HCT116 (cell line): ENCODE results near the gene SORCS2. TPM values are rescaled to one million over a fixed set of nuclear protein-coding genes. Genes with fewer than 3 reads are reported as not detected.

Experiments
- ATAC-seq: fragments of 200-7000 bp; cut with Tn5 transposase; 2 replicates; pipeline ENCODE4 v1.9.1; 2020; ENCODE audit warnings: mild to moderate bottlenecking, moderate library complexity
- BruUV-seq: library from RNA; stranded (reverse); fragments of 400-500 nt; replicated peaks from 2 replicates; lab custom pipeline; 2021; lab: Mats Ljungman, UMichigan
- CTCF ChIA-PET: fragments of 300-600 bp; sonication (Branson Sonifier 250); formaldehyde crosslinking; loops from one replicate; lab custom pipeline; 2021; ENCODE audit warnings: antibody characterized with exemption; lab: Charles Lee
- POLR2A ChIA-PET: fragments of 300-600, 350-600 bp; sonication (Branson Sonifier 250); formaldehyde crosslinking; loops from one replicate; lab custom pipeline; 2021; ENCODE audit warnings: antibody characterized with exemption; lab: Charles Lee
- RAD21 ChIA-PET, 2 experiments: fragments of 300-600 bp; sonication (Branson Sonifier 250); formaldehyde crosslinking; loops; one replicate each; lab custom pipeline; 2023; ENCODE audit warnings: low total read pairs in 2 of 2; ENCODE audit not compliant: uncharacterized antibody in 2 of 2, unreplicated experiment in 2 of 2, low non-redundant PET in 1 of 2; lab: Charles Lee
- DNase-seq: peaks from one replicate; pipeline ENCODE4 v3.0.0-alpha.2; 2010; ENCODE audit warnings: low read depth, low spot score
- H2AFZ ChIP-seq: fragments of 200-600 bp; shearing (Covaris generic), sonication (generic); 2 replicates; pipeline ENCODE4 v1.6.1; 2017; ENCODE audit warnings: low read depth, mixed run types, mixed read lengths, antibody characterized with exemption, low read length; ENCODE audit not compliant: poor library complexity, severe bottlenecking
- H3K27ac ChIP-seq: 2 replicates; pipeline ENCODE4 v1.5.1; 2012; ENCODE audit warnings: low read depth, low read length
- H3K27me3 ChIP-seq: fragments of 200-600 bp; sonication (generic); 2 replicates; pipeline ENCODE4 v1.6.1; 2016; ENCODE audit warnings: mixed run types, low read length, mixed read lengths; ENCODE audit not compliant: insufficient read depth
- H3K36me3 ChIP-seq, 2 experiments: fragments of 200-500 bp in 1 of 2; fragments of 200-600 bp in 1 of 2; sonication (Bioruptor generic) in 1 of 2; sonication (generic) in 1 of 2; 2 replicates each; pipeline versions ENCODE4 v1.5.1 to v1.6.1; 2014 to 2016; ENCODE audit warnings: low read length in 2 of 2, inconsistent platforms in 1 of 2, mixed read lengths in 1 of 2, mixed run types in 1 of 2; ENCODE audit not compliant: insufficient read depth in 2 of 2, control insufficient read depth in 1 of 2
- H3K4me1 ChIP-seq, 2 experiments: fragments of 200-600 bp in 1 of 2; sonication (generic) in 1 of 2; 2 replicates each; pipeline versions ENCODE4 v1.5.1 to v1.6.1; 2012 to 2017; ENCODE audit warnings: low read length in 2 of 2, inconsistent platforms in 1 of 2, mild to moderate bottlenecking in 1 of 2, mixed read lengths in 1 of 2, mixed run types in 1 of 2, moderate library complexity in 1 of 2; ENCODE audit not compliant: insufficient read depth in 2 of 2, control insufficient read depth in 1 of 2
- H3K4me2 ChIP-seq: fragments of 200-600 bp; sonication (generic); 2 replicates; pipeline ENCODE4 v1.6.1; 2017; ENCODE audit warnings: mixed run types, low read length, mixed read lengths
- H3K4me3 ChIP-seq, 2 experiments: fragments of 200-600 bp in 1 of 2; sonication (generic) in 1 of 2; replicated peaks in 1 of 2; 2 replicates each; pipeline ENCODE4 v1.5.1; 2011 to 2016; ENCODE audit warnings: low read length in 2 of 2, control low read depth in 1 of 2, low read depth in 1 of 2, mild to moderate bottlenecking in 1 of 2, mixed read lengths in 1 of 2, mixed run types in 1 of 2
- H3K79me2 ChIP-seq: fragments of 200-600 bp; sonication (generic); 2 replicates; pipeline ENCODE4 v1.6.1; 2017; ENCODE audit warnings: mild to moderate bottlenecking, mixed run types, low read length, moderate library complexity, mixed read lengths; ENCODE audit not compliant: insufficient read depth
- H3K9ac ChIP-seq: fragments of 200-600 bp; sonication (generic); 2 replicates; pipeline ENCODE4 v1.6.1; 2016; ENCODE audit warnings: low read length, mixed read lengths
- H3K9me2 ChIP-seq: fragments of 200-600 bp; sonication (generic), shearing (Covaris generic); 2 replicates; pipeline ENCODE4 v1.6.1; 2017; ENCODE audit warnings: mixed run types, mild to moderate bottlenecking, moderate library complexity; ENCODE audit not compliant: insufficient read depth
- H3K9me3 ChIP-seq, 2 experiments: fragments of 200-500 bp in 1 of 2; fragments of 200-600 bp in 1 of 2; sonication (Bioruptor generic) in 1 of 2; sonication (generic) in 1 of 2; 2 replicates each; pipeline ENCODE4 v1.6.1; 2014 to 2017; ENCODE audit warnings: low read length in 2 of 2, mixed read lengths in 2 of 2, inconsistent platforms in 1 of 2, low read depth in 1 of 2, mild to moderate bottlenecking in 1 of 2, mixed run types in 1 of 2, moderate library complexity in 1 of 2; ENCODE audit not compliant: control insufficient read depth in 1 of 2, insufficient read depth in 1 of 2
- H4K20me1 ChIP-seq: fragments of 200-600 bp; sonication (generic), shearing (Covaris generic); 2 replicates; pipeline ENCODE4 v1.6.1; 2017; ENCODE audit warnings: mixed run types, mild to moderate bottlenecking, moderate library complexity; ENCODE audit not compliant: insufficient read depth
- EGR1 ChIP-seq: IDR thresholded peaks from 2 replicates; pipeline ENCODE4 v1.6.1; 2012; ENCODE audit warnings: low read depth
- FOSL1 ChIP-seq: IDR thresholded peaks from 2 replicates; pipeline ENCODE4 v1.6.1; 2012; ENCODE audit warnings: low read depth
- MAX ChIP-seq: IDR thresholded peaks from 2 replicates; pipeline ENCODE4 v1.6.1; 2012
- POLR2AphosphoS5 ChIP-seq: IDR thresholded peaks from 2 replicates; pipeline ENCODE4 v1.6.1; 2011; ENCODE audit warnings: mild to moderate bottlenecking, low read depth, low read length, moderate library complexity
- RAD21 ChIP-seq: IDR thresholded peaks from 2 replicates; pipeline ENCODE4 v1.6.1; 2012; ENCODE audit warnings: low read depth, mild to moderate bottlenecking
- SP1 ChIP-seq: IDR thresholded peaks from 2 replicates; pipeline ENCODE4 v1.6.1; 2012; ENCODE audit warnings: low read depth
- TCF7L2 ChIP-seq: IDR thresholded peaks from 2 replicates; pipeline ENCODE4 v1.7.0; 2011; ENCODE audit warnings: borderline replicate concordance, inconsistent platforms; ENCODE audit not compliant: insufficient read depth, insufficient read length; ENCODE audit errors: extremely low read depth
- intact Hi-C: fragments of 100-400 bp; cut with micrococcal nuclease; formaldehyde crosslinking; loops from 2 replicates; pipeline ENCODE4 v1.10.0; 2022
- total RNA-seq: library from RNA; stranded (reverse); gene quantifications from one replicate; pipeline ENCODE4 v1.2.1, GENCODE V29; 2021; ENCODE audit not compliant: unreplicated experiment
- TF ChIP-seq, protein P1 (sequence below), 3 experiments: fragments of 200-600 bp in 1 of 3; sonication (generic) in 1 of 3; IDR thresholded peaks in 2 of 3; conservative IDR thresholded peaks in 1 of 3; 2 replicates each; pipeline ENCODE4 v1.5.1; 2012 to 2017; ENCODE audit warnings: low read depth in 2 of 3, low read length in 2 of 3, antibody characterized with exemption in 1 of 3, borderline replicate concordance in 1 of 3, control low read depth in 1 of 3, mild to moderate bottlenecking in 1 of 3, mixed read lengths in 1 of 3, mixed run types in 1 of 3, moderate library complexity in 1 of 3; ENCODE audit not compliant: insufficient read depth in 1 of 3

Gene SORCS2
- total RNA-seq, 1 experiment from 2014 or later: 0.37 TPM

DNA sequence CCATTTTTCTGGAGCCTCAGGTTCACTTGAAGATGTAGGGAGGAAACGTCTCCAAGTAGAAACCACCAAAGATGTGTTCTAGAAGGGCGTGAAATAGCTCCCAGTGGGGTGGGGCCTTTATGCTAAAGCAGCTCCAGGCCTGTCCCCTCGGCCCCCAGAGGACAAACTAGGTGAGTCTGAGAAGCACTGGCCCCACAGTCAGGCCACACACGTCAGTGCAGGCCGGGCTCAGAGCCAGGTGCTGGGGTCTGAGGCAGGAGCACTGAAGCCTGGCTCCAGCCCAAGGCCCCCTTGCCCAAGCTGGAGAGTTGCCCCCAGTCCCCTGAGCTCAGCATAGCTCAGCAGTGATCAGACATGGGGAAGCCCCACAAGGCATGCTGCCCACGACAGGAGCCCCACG lies 337.7 kb downstream of the SORCS2 start (continued):
- TF ChIP-seq, protein P1, sequence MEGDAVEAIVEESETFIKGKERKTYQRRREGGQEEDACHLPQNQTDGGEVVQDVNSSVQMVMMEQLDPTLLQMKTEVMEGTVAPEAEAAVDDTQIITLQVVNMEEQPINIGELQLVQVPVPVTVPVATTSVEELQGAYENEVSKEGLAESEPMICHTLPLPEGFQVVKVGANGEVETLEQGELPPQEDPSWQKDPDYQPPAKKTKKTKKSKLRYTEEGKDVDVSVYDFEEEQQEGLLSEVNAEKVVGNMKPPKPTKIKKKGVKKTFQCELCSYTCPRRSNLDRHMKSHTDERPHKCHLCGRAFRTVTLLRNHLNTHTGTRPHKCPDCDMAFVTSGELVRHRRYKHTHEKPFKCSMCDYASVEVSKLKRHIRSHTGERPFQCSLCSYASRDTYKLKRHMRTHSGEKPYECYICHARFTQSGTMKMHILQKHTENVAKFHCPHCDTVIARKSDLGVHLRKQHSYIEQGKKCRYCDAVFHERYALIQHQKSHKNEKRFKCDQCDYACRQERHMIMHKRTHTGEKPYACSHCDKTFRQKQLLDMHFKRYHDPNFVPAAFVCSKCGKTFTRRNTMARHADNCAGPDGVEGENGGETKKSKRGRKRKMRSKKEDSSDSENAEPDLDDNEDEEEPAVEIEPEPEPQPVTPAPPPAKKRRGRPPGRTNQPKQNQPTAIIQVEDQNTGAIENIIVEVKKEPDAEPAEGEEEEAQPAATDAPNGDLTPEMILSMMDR (IDR thresholded peaks at IDR 0.05 in 2 of 3, conservative IDR thresholded peaks at IDR 0.05 in 1 of 3; ENCODE audit: borderline replicate concordance in 1 of 3, insufficient read depth in 1 of 3, low read depth in 2 of 3, low read length in 2 of 3): no peak
- TF ChIP-seq FOSL1 (no peak), MAX (no peak), TCF7L2 (no peak), EGR1 (no peak)

DNA sequence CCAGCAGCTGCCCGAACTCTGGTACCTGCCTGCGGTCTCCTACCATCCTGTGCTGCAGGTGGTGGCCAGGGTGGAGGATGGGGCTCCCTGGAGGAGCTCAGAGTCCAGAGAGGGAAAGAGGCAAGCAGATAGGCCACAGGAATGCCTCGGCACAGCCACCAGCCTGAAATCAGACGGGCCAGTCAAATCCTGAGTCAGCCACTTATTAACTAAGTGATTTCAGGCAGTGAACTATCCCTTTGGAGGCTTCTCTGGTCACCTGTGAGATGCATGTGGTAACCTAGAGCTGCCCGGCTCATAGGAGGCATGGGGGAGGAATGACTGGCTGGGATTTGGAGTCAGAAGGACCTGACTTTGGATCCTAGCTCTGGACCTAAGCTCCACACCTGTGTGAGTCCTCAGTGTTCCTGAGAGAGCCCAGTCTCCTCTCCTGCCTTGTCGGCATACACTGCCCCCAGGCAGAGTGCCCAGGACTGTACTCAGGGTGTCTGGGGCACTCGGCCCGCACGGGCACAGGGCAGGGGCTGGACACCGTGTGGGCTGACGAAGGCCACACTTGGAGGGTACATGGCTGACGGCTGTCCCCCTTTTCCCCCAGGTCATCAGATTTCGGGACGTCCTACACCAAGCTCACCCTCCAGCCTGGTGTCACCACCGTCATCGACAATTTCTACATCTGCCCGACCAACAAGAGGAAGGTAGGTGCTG lies 338.7 kb downstream of the SORCS2 start:
- no peak overlapping the region for H3K27ac ChIP-seq
- H3K36me3 ChIP-seq: no peaks in the 10 kb centered on the region
- H3K4me2 ChIP-seq: no peak overlapping the region
- intact Hi-C loops: no loop called here
- H3K9me2 ChIP-seq: no peaks in the 10 kb centered on the region
- H3K4me3 ChIP-seq: no peak overlapping the region
- no peaks in the 10 kb centered on the region for H4K20me1 ChIP-seq
- no peak overlapping the region for H2AFZ ChIP-seq
- ChIA-PET POLR2A (no interaction called here), RAD21 (no interaction called here), CTCF (no interaction called here)
- H3K9ac ChIP-seq: no peak overlapping the region
- BruUV-seq: no TSS peak
- H3K4me1 ChIP-seq: no peaks in the 10 kb centered on the region
- ATAC-seq: no peak
- DNase-seq: no peak
- H3K9me3 ChIP-seq: no peaks in the 10 kb centered on the region
- no peaks in the 10 kb centered on the region for H3K79me2 ChIP-seq
- TF ChIP-seq POLR2AphosphoS5 (no peak), SP1 (no peak), RAD21 (no peak), EGR1 (no peak)
- TF ChIP-seq, protein P1 (IDR thresholded peaks at IDR 0.05 in 2 of 3, conservative IDR thresholded peaks at IDR 0.05 in 1 of 3; ENCODE audit: borderline replicate concordance in 1 of 3, insufficient read depth in 1 of 3, low read depth in 2 of 3, low read length in 2 of 3): no peak
- H3K27me3 ChIP-seq: no peaks in the 10 kb centered on the region
